Smooth muscle cell (in vitro differentiated cells): ENCODE data around the gene GGNBP2. TPM values are rescaled to one million over a fixed set of nuclear protein-coding genes. Genes with fewer than 3 reads are reported as not detected.
"Not testable (repeated sequence)": the region's sequence is repeated elsewhere in the genome, so short reads cannot be mapped to it uniquely, and the experiment has no call there.

Experiments used
- DNase-seq: peaks from one replicate; lab custom pipeline; 2025; ENCODE audit not compliant: unreplicated experiment; lab: John Stamatoyannopoulos, UW
- H2AFZ ChIP-seq: fragments of 200-600 bp; sonication (generic); 2 replicates; pipeline ENCODE4 v1.6.0; 2016; ENCODE audit warnings: antibody characterized with exemption, low read depth, mild to moderate bottlenecking
- H3F3A ChIP-seq: fragments of 200-600 bp; sonication (generic); 2 replicates; pipeline ENCODE4 v1.6.0; 2017; ENCODE audit warnings: antibody characterized with exemption, low read depth
- H3K27ac ChIP-seq: fragments of 200-600 bp; sonication (generic); 2 replicates; pipeline ENCODE4 v1.5.1; 2016; ENCODE audit warnings: low read depth, mild to moderate bottlenecking
- H3K27me3 ChIP-seq: fragments of 200-600 bp; sonication (generic); 2 replicates; pipeline ENCODE4 v1.6.1; 2016; ENCODE audit warnings: low read depth, mild to moderate bottlenecking
- H3K36me3 ChIP-seq: fragments of 200-600 bp; sonication (generic); 2 replicates; pipeline ENCODE4 v1.5.1; 2016; ENCODE audit warnings: low read depth
- H3K4me1 ChIP-seq: fragments of 200-600 bp; sonication (generic); 2 replicates; pipeline ENCODE4 v1.5.1; 2016; ENCODE audit warnings: low read depth
- H3K4me2 ChIP-seq: fragments of 200-600 bp; sonication (generic); 2 replicates; pipeline ENCODE4 v1.6.0; 2016; ENCODE audit warnings: mild to moderate bottlenecking
- H3K4me3 ChIP-seq: fragments of 200-600 bp; sonication (generic); 2 replicates; pipeline ENCODE4 v1.5.1; 2016; ENCODE audit warnings: mild to moderate bottlenecking
- H3K79me2 ChIP-seq: fragments of 200-600 bp; sonication (generic); 2 replicates; pipeline ENCODE4 v1.6.0; 2016; ENCODE audit warnings: low read depth, mild to moderate bottlenecking
- H3K9ac ChIP-seq: fragments of 200-600 bp; sonication (generic); 2 replicates; pipeline ENCODE4 v1.6.0; 2016; ENCODE audit warnings: low read depth
- H3K9me3 ChIP-seq: fragments of 200-600 bp; sonication (generic); replicated peaks from 2 replicates; pipeline ENCODE4 v1.5.1; 2016; ENCODE audit warnings: low read depth
- H4K20me1 ChIP-seq: fragments of 200-600 bp; sonication (generic); 2 replicates; pipeline ENCODE4 v1.6.0; 2016; ENCODE audit warnings: low read depth
- WGBS: methylation state at CpG from one replicate; pipeline ENCODE4 v1.1.7; 2016; ENCODE audit warnings: low lambda C conversion rate; 5-methylcytosine and 5-hydroxymethylcytosine counted together
- polyA plus RNA-seq: library from polyadenylated mRNA; unstranded; fragments of >200 nt; fragmentation: Nextera tagmentation; extraction: Ambion mirVana; gene quantifications from 2 replicates; pipeline ENCODE4 v1.2.1, GENCODE V29; 2016
- total RNA-seq: library from RNA; depleted of rRNA; stranded (reverse); fragments of >200 nt; gene quantifications from 2 replicates; pipeline ENCODE4 v1.2.3, GENCODE V29; 2014
- TF ChIP-seq, protein P1 (sequence below): fragments of 200-600 bp; sonication (generic); IDR thresholded peaks from 2 replicates; pipeline ENCODE4 v1.5.1; 2017; ENCODE audit warnings: borderline replicate concordance, mild to moderate bottlenecking, antibody characterized with exemption; ENCODE audit not compliant: insufficient read depth, poor library complexity, severe bottlenecking

Gene GGNBP2
- total and polyA plus RNA-seq, 2 experiments from 2014 or later = 54.4 to 56.6 TPM

DNA sequence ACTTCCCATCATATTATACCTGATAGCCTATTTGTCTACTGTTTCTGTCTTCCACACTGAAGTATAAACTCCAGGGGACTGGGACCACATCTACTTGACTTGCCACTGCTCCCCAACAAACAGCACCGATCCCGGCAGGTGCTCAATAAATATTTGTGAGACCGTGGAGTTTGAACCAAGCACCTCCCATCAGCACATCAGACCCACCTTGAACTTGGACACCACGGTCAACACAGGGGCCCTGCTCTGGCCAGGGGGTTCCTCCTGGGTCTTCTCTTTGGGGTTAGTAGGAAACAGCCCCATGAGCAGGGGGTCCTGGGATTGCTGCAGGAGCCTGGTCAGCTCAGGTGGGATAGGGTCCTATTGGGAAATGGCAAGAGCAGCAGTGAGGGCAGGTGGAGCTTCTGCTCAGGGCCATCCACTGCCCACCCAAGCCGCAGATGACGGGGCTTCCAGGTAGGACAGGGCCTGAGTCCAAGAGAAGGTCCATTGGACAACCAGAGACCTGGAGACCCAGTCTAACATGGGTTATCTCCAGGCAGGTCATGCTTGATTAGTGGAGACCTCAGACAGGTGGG is 38.4 kb upstream of the GGNBP2 start:
- Histone ChIP-seq H3K9me3 (no peaks in the 10 kb centered on the region), H3K27me3 (no peaks in the 10 kb centered on the region), H3F3A (no peaks in the 10 kb centered on the region), H3K36me3 (peaks cover 2% of the 10 kb centered on the region), H2AFZ (no peak overlapping the region), H3K79me2 (no peaks in the 10 kb centered on the region), H3K4me2 (no peak overlapping the region), H4K20me1 (no peaks in the 10 kb centered on the region), H3K4me1 (no peaks in the 10 kb centered on the region), H3K9ac (no peak overlapping the region), H3K27ac (no peak overlapping the region), H3K4me3 (no peak overlapping the region)
- TF ChIP-seq, protein P1, sequence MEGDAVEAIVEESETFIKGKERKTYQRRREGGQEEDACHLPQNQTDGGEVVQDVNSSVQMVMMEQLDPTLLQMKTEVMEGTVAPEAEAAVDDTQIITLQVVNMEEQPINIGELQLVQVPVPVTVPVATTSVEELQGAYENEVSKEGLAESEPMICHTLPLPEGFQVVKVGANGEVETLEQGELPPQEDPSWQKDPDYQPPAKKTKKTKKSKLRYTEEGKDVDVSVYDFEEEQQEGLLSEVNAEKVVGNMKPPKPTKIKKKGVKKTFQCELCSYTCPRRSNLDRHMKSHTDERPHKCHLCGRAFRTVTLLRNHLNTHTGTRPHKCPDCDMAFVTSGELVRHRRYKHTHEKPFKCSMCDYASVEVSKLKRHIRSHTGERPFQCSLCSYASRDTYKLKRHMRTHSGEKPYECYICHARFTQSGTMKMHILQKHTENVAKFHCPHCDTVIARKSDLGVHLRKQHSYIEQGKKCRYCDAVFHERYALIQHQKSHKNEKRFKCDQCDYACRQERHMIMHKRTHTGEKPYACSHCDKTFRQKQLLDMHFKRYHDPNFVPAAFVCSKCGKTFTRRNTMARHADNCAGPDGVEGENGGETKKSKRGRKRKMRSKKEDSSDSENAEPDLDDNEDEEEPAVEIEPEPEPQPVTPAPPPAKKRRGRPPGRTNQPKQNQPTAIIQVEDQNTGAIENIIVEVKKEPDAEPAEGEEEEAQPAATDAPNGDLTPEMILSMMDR = no peak
- WGBS = 93% methylated on average over 6 of the region's 6 CpGs
- DNase-seq = no peak

DNA sequence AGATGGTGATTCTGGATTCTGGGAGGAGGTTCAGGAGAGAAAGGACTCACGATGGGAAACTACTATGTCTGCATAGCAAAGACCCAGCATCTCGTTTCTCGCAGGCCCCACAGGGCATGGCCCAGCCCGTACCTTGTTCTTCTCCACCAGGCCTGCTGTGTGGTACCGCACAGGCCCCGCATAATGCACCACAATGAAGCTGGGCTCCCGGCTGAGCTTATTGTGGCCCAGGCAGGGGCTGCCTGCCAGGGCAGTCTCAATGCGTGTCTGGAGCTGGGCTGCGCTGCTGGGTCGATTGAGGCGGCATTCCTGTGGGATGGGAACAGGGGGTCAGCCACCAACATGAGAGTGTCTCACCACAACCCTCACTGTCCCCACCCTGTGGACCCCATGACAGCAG is 37.9 kb upstream of the GGNBP2 start:
- Histone ChIP-seq H3K9me3 (no peaks in the 10 kb centered on the region), H3K79me2 (no peaks in the 10 kb centered on the region), H3F3A (no peaks in the 10 kb centered on the region), H3K27me3 (no peaks in the 10 kb centered on the region), H3K4me2 (no peak overlapping the region), H3K36me3 (peaks cover 2% of the 10 kb centered on the region), H3K9ac (no peak overlapping the region), H3K4me1 (no peaks in the 10 kb centered on the region), H4K20me1 (no peaks in the 10 kb centered on the region), H3K4me3 (no peak overlapping the region), H3K27ac (no peak overlapping the region), H2AFZ (no peak overlapping the region)
- TF ChIP-seq, protein P1 = no peak
- DNase-seq = no peak
- 94% methylated on average over 11 of the region's 11 CpGs for WGBS

DNA sequence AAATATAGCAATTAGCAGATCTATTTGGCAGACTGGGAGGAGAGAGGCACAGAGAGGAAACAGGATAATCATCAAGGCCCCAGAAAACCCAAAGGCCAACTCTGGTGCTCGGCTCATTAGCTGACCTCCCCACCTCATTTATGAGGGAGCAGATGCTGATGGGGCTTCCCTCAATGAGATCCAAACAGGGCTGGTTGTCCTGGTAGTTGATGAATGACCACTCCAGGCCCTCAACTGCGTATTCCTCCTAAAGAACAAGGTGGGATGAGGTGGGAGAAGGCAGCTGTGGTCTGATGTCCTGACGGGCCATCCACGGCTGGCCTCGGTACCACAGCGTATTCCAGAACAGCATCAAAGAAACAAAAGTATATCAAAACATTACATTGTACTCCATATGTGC is 37.5 kb upstream of the GGNBP2 start:
- no peak for DNase-seq
- Histone ChIP-seq H3K4me1 (no peaks in the 10 kb centered on the region), H2AFZ (no peak overlapping the region), H3K9ac (no peak overlapping the region), H3K27ac (no peak overlapping the region), H3K4me2 (no peak overlapping the region), H3K4me3 (no peak overlapping the region), H3F3A (no peaks in the 10 kb centered on the region), H4K20me1 (no peaks in the 10 kb centered on the region), H3K27me3 (no peaks in the 10 kb centered on the region), H3K79me2 (no peaks in the 10 kb centered on the region), H3K9me3 (no peaks in the 10 kb centered on the region), H3K36me3 (peaks cover 2% of the 10 kb centered on the region)
- WGBS = over 99% methylated on average over 6 of the region's 6 CpGs
- TF ChIP-seq, protein P1 = no peak

DNA sequence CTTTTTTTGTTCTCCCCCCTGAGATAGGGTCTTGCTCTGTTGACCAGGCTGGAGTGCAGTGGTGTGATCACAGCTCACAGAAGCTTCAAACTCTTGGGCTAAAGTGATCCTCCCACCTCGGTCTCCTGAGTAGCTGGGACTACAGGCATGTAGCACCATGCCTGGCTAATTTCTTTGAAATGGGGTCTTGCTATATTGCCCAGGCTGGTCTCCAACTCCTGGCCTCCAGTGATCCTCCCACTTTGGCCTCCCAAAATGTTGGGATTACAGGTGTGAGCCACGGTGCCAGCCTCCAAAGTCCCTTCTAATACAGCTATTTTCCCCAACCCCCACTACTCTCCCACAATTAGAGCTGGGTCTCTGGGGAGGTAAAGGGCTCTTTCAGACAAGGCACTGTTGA is 36.3 kb upstream of the GGNBP2 start:
- DNase-seq, H2AFZ ChIP-seq, H3K4me3 ChIP-seq, H3K27me3 ChIP-seq, H3K36me3 ChIP-seq, H3F3A ChIP-seq, H3K79me2 ChIP-seq, H4K20me1 ChIP-seq, H3K4me1 ChIP-seq, H3K9me3 ChIP-seq, H3K27ac ChIP-seq, H3K4me2 ChIP-seq, H3K9ac ChIP-seq: not testable (repeated sequence)
- 94% methylated on average over 2 of the region's 2 CpGs for WGBS
